ENCODE results near the gene GLO1.

GLO1 gene

GRCh38 chr6:38722038-38722437, 19.1 kb upstream of the GLO1 start:
- H2AFZ ChIP-seq (ENCODE audit: low read length) = no peak overlapping the region
- TF ChIP-seq EZH2 (optimal IDR thresholded peaks at IDR 0.05; ENCODE audit: low read depth, low read length) = no peak
- no peak for TF ChIP-seq CTCF (IDR thresholded peaks at IDR 0.05; ENCODE audit: low read length)
- TF ChIP-seq EZH2phosphoT487 (IDR thresholded peaks at IDR 0.05; ENCODE audit: low read length) = no peak
- no peaks in the 10 kb centered on the region for H4K20me1 ChIP-seq (ENCODE audit: insufficient read depth, low read length)
- H3K9ac ChIP-seq (ENCODE audit: low read length) = no peak overlapping the region
- no peak overlapping the region for H3K4me2 ChIP-seq (ENCODE audit: low read depth, low read length)
- H3K27me3 ChIP-seq (replicated peaks; ENCODE audit: insufficient read depth, low read length) = no peaks in the 10 kb centered on the region
- H3K79me2 ChIP-seq (ENCODE audit: low read length) = no peaks in the 10 kb centered on the region
- peaks cover 14% of the 10 kb centered on the region for H3K4me1 ChIP-seq (ENCODE audit: low read length)
- H3K27ac ChIP-seq (ENCODE audit: low read length) = no peak overlapping the region
- H3K9me2 ChIP-seq (replicated peaks; ENCODE audit: insufficient read depth, low read length) = no peaks in the 10 kb centered on the region
- H3K36me3 ChIP-seq (replicated peaks; ENCODE audit: insufficient read depth, low read length) = no peaks in the 10 kb centered on the region
- 0 out of 2 replicates have a peak, but pooled peaks cover 5% of the 10 kb centered on the region for H3F3A ChIP-seq (ENCODE audit: insufficient read depth, low read length)
- no peaks in the 10 kb centered on the region for H3K9me3 ChIP-seq (replicated peaks; ENCODE audit: insufficient read depth, low read length)
- no peak for DNase-seq
- no peak overlapping the region for H3K4me3 ChIP-seq (ENCODE audit: low read length)

- H3F3A ChIP-seq (ENCODE audit: insufficient read depth, low read length) = no peaks in the 10 kb centered on the region
- TF ChIP-seq CTCF (IDR thresholded peaks at IDR 0.05; ENCODE audit: low read length) = peak; percentile 17; the same call in 1 of the 2 replicates
- no peak for TF ChIP-seq EZH2 (optimal IDR thresholded peaks at IDR 0.05; ENCODE audit: low read depth, low read length)
- TF ChIP-seq EZH2phosphoT487 (IDR thresholded peaks at IDR 0.05; ENCODE audit: low read length) = no peak
- H3K27ac ChIP-seq (ENCODE audit: low read length) = no peak overlapping the region
- DNase-seq = no peak
- no peaks in the 10 kb centered on the region for H4K20me1 ChIP-seq (ENCODE audit: insufficient read depth, low read length)
- no peak overlapping the region for H3K9ac ChIP-seq (ENCODE audit: low read length)
- H3K27me3 ChIP-seq (replicated peaks; ENCODE audit: insufficient read depth, low read length) = no peaks in the 10 kb centered on the region
- H3K4me2 ChIP-seq (ENCODE audit: low read depth, low read length) = no peak overlapping the region
- H3K36me3 ChIP-seq (replicated peaks; ENCODE audit: insufficient read depth, low read length) = no peaks in the 10 kb centered on the region
- H3K4me3 ChIP-seq (ENCODE audit: low read length) = no peak overlapping the region
- no peaks in the 10 kb centered on the region for H3K9me2 ChIP-seq (replicated peaks; ENCODE audit: insufficient read depth, low read length)
- peaks cover under 1% of the 10 kb centered on the region; the same call in 1 of the 2 replicates for H3K4me1 ChIP-seq (ENCODE audit: low read length)
- no peak overlapping the region for H2AFZ ChIP-seq (ENCODE audit: low read length)
- H3K79me2 ChIP-seq (ENCODE audit: low read length) = no peaks in the 10 kb centered on the region
- H3K9me3 ChIP-seq (replicated peaks; ENCODE audit: insufficient read depth, low read length) = no peaks in the 10 kb centered on the region
These were observed 17.4 kb upstream of the GLO1 start for GRCh38 chr6:38720295-38720694.

GRCh38 chr6:38719358-38719757, 16.4 kb upstream of the GLO1 start:
- TF ChIP-seq CTCF (IDR thresholded peaks at IDR 0.05; ENCODE audit: low read length) (no peak), EZH2 (optimal IDR thresholded peaks at IDR 0.05; ENCODE audit: low read depth, low read length) (no peak), EZH2phosphoT487 (IDR thresholded peaks at IDR 0.05; ENCODE audit: low read length) (no peak)
- H3K4me3 ChIP-seq (ENCODE audit: low read length) = no peak overlapping the region
- H3K79me2 ChIP-seq (ENCODE audit: low read length) = no peaks in the 10 kb centered on the region
- no peaks in the 10 kb centered on the region for H4K20me1 ChIP-seq (ENCODE audit: insufficient read depth, low read length)
- H3K4me1 ChIP-seq (ENCODE audit: low read length) = 0 out of 2 replicates have a peak, but pooled peaks cover under 1% of the 10 kb centered on the region
- DNase-seq = no peak
- no peak overlapping the region for H2AFZ ChIP-seq (ENCODE audit: low read length)
- H3K9me3 ChIP-seq (replicated peaks; ENCODE audit: insufficient read depth, low read length) = no peaks in the 10 kb centered on the region
- no peak overlapping the region for H3K9ac ChIP-seq (ENCODE audit: low read length)
- H3K27ac ChIP-seq (ENCODE audit: low read length) = no peak overlapping the region
- H3K27me3 ChIP-seq (replicated peaks; ENCODE audit: insufficient read depth, low read length) = no peaks in the 10 kb centered on the region
- H3K4me2 ChIP-seq (ENCODE audit: low read depth, low read length) = no peak overlapping the region
- no peaks in the 10 kb centered on the region for H3K9me2 ChIP-seq (replicated peaks; ENCODE audit: insufficient read depth, low read length)
- H3F3A ChIP-seq (ENCODE audit: insufficient read depth, low read length) = no peaks in the 10 kb centered on the region
- H3K36me3 ChIP-seq (replicated peaks; ENCODE audit: insufficient read depth, low read length) = no peaks in the 10 kb centered on the region
